Adrenal gland (tissue), 12 donors: ENCODE measurements around the gene RFXAP. TPM values are rescaled to one million over a fixed set of nuclear protein-coding genes. Genes with fewer than 3 reads are reported as not detected.

ENCODE experiments used
- DNase-seq, 7 donors: peaks; one replicate each; pipeline ENCODE4 v3.0.0-alpha.2; 2019 to 2020
- H3K27ac ChIP-seq, 5 donors: fragments of 200-600 bp; sonication (generic) in 4 of 5; 1 replicate in 3 of 5; 2 replicates in 2 of 5; pipeline versions ENCODE4 v1.5.1 to v1.8.0; 2016 to 2020; ENCODE audit warnings: mild to moderate bottlenecking in 1 of 5
- H3K27me3 ChIP-seq: fragments of 200-600 bp; 2 replicates; pipeline ENCODE4 v1.8.0; 2021
- H3K36me3 ChIP-seq, 2 donors: fragments of 200-600 bp; replicated peaks in 1 of 2; 1 replicate in 1 of 2; 2 replicates in 1 of 2; pipeline versions ENCODE4 v1.5.1 to v1.8.0; 2018 to 2022
- H3K4me1 ChIP-seq, 2 donors: fragments of 200-600 bp; replicated peaks in 1 of 2; 1 replicate in 1 of 2; 2 replicates in 1 of 2; pipeline versions ENCODE4 v1.5.1 to v1.8.0; 2018 to 2021
- H3K4me3 ChIP-seq, 4 donors: fragments of 200-600 bp; sonication (generic) in 3 of 4; one replicate each; pipeline ENCODE4 v1.5.1; 2016 to 2018
- H3K9me3 ChIP-seq, 3 donors: fragments of 200-600 bp; sonication (generic) in 1 of 3; replicated peaks in 1 of 3; 1 replicate in 2 of 3; 2 replicates in 1 of 3; pipeline versions ENCODE4 v1.5.1 to v1.8.0; 2016 to 2021
- POLR2A ChIP-seq, 2 donors: fragments of 450-650 bp; IDR thresholded peaks; one replicate each; pipeline ENCODE4 v1.6.1; 2017; ENCODE audit warnings: antibody characterized with exemption in 2 of 2, mild to moderate bottlenecking in 2 of 2, moderate library complexity in 1 of 2
- WGBS, 4 donors: extraction: QIAGEN DNeasy Blood & Tissue Kit in 2 of 4; methylation state at CpG; one replicate each; pipeline versions ENCODE4 v1.1.5 to v1.1.7; 2013 to 2017; 5-methylcytosine and 5-hydroxymethylcytosine counted together
- intact Hi-C, 2 donors: fragments of 100-400 bp; cut with DNase I; formaldehyde crosslinking; loops; one replicate each; pipeline versions ENCODE4 v1.14.1 to v1.15.0; 2022 to 2023
- polyA plus RNA-seq, 3 donors: library from polyadenylated mRNA; stranded (reverse); fragments of 200-250 nt in 2 of 3; fragments of 350-450 nt in 1 of 3; fragmentation: Illumina TruSeq in 1 of 3; extraction: RNeasy Lipid Tissue Mini Kit (QIAGEN cat#74804) in 1 of 3; gene quantifications; one replicate each; pipeline ENCODE4 v1.2.3, GENCODE V29; 2013 to 2014
- total RNA-seq, 9 donors: library from RNA; depleted of rRNA in 4 of 9; stranded (reverse); fragments of >200 nt in 4 of 9; fragments of 120-200 nt in 1 of 9; fragmentation: NEBNext Ultra II Directional in 1 of 9; extraction: Animal tissue kit (Norgen Biotek cat#: 25700) in 1 of 9; gene quantifications; one replicate each; pipeline versions ENCODE4 v1.1.0 to v1.2.4, GENCODE V29; 2013 to 2023
- TF ChIP-seq, protein P1 (sequence below), 6 experiments: fragments of 450-650 bp in 4 of 6; fragments of 200-600 bp in 2 of 6; sonication (generic) in 1 of 6; IDR thresholded peaks; 1 replicate in 5 of 6; 2 replicates in 1 of 6; pipeline versions ENCODE4 v1.5.1 to v1.8.0; 2016 to 2021; ENCODE audit warnings: antibody characterized with exemption in 6 of 6, mild to moderate bottlenecking in 2 of 6, moderate library complexity in 1 of 6
- donor health status: healthy with polysubstance abuse.
- donor health status: Bipolar disorder and iron deficiency.
- donor health status: DM: yes; HTN: yes; CAD: no.
- donor health status: DM: no; HTN: no; CAD: no.
- donor health status: DM: no; HTN: no; CAD: no.
- donor health status: DM: yes; HTN: yes; CAD: no.

Gene RFXAP
- total and polyA plus RNA-seq, 12 donors = 1.1 to 4.9 (median 2.1) TPM

DNA sequence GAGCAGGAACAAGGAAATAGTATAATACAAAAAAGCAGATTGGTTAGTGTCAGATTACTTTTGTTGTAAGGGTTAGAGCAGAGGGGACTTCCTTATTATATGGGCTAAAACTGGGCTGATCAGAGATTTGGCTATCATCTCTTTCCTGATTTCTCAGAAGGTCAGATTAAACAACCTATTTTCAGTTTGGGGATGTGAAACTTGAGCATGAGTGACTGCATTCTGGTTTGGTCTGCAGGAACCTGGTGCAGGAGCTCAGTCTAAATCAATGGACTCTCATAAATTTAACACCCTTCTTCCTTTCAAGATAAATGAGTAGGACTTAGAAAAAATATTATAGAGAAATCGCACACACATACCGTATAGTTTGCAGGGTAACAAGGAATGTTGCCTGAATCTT is 12.9 kb upstream of the RFXAP start:
- TF ChIP-seq POLR2A (IDR thresholded peaks at IDR 0.05) = no peak
- TF ChIP-seq, protein P1, sequence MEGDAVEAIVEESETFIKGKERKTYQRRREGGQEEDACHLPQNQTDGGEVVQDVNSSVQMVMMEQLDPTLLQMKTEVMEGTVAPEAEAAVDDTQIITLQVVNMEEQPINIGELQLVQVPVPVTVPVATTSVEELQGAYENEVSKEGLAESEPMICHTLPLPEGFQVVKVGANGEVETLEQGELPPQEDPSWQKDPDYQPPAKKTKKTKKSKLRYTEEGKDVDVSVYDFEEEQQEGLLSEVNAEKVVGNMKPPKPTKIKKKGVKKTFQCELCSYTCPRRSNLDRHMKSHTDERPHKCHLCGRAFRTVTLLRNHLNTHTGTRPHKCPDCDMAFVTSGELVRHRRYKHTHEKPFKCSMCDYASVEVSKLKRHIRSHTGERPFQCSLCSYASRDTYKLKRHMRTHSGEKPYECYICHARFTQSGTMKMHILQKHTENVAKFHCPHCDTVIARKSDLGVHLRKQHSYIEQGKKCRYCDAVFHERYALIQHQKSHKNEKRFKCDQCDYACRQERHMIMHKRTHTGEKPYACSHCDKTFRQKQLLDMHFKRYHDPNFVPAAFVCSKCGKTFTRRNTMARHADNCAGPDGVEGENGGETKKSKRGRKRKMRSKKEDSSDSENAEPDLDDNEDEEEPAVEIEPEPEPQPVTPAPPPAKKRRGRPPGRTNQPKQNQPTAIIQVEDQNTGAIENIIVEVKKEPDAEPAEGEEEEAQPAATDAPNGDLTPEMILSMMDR (IDR thresholded peaks at IDR 0.05) = no peak
- H3K27ac ChIP-seq = no peak overlapping the region
- intact Hi-C loops = no loop called here
- H3K36me3 ChIP-seq = no peaks in the 10 kb centered on the region
- no peaks in the 10 kb centered on the region for H3K9me3 ChIP-seq
- no peak for DNase-seq
- 89 to 90% (median 89%) methylated on average over 2 of the region's 2 CpGs for WGBS, 4 donors
- no peak overlapping the region for H3K4me3 ChIP-seq
- no peaks in the 10 kb centered on the region for H3K27me3 ChIP-seq
- no peaks in the 10 kb centered on the region for H3K4me1 ChIP-seq

DNA sequence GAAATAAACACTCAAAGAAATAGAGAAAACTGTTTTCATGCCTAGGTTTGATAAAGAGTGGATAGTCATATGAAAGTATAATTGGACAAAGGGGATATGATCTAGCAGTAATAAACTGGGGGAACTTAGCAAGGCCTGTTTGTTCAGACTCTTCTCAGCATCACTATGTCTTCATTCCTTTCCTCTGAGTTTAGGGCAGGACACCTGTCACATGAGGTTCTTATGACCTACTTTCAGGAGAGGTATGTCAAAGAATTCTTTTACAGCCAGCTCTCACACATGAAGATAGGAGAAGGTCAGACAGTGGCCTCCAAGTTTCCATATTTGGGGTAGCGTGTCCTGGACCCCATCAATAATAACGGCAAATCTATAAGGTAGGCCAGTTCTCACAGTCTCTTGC is 11.4 kb upstream of the RFXAP start:
- DNase-seq = no peak
- TF ChIP-seq, protein P1 (IDR thresholded peaks at IDR 0.05) = no peak
- TF ChIP-seq POLR2A (IDR thresholded peaks at IDR 0.05) = no peak
- Histone ChIP-seq H3K36me3 (no peaks in the 10 kb centered on the region), H3K4me3 (no peak overlapping the region), H3K9me3 (no peaks in the 10 kb centered on the region), H3K27ac (no peak overlapping the region), H3K27me3 (no peaks in the 10 kb centered on the region), H3K4me1 (no peaks in the 10 kb centered on the region)
- intact Hi-C loops = no loop called here
- WGBS, 4 donors = 84 to 100% (median 91%) methylated on average over 2 of the region's 2 CpGs

DNA sequence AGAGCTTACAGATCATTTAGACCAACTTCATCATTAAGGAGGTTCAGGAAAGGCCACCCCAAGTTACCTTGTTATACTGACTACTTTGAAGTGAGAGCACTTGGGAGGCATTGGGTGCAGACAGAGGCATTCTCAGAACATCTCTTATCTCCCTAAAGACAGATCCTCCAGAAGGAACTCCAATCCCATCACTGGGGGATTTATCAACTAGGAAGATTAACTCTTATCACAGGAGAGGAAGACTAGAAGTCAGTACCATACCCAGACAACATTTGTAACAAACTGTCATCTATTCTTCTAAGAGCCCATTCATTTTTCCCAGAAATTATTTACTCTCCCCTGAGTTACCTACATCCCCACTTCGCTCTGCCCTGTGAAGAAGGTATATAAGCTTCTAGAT is 5.8 kb upstream of the RFXAP start:
- intact Hi-C loops = no loop called here
- no peaks in the 10 kb centered on the region for H3K9me3 ChIP-seq
- no peaks in the 10 kb centered on the region for H3K36me3 ChIP-seq
- no peak for TF ChIP-seq POLR2A (IDR thresholded peaks at IDR 0.05)
- TF ChIP-seq, protein P1 (IDR thresholded peaks at IDR 0.05) = no peak
- no peaks in the 10 kb centered on the region for H3K4me1 ChIP-seq
- no peaks in the 10 kb centered on the region for H3K27me3 ChIP-seq
- H3K4me3 ChIP-seq = no peak overlapping the region
- H3K27ac ChIP-seq = no peak overlapping the region
- WGBS, 4 donors = 69 to 90% (median 87%) methylated on average over 1 of the region's 1 CpG
- DNase-seq = no peak

DNA sequence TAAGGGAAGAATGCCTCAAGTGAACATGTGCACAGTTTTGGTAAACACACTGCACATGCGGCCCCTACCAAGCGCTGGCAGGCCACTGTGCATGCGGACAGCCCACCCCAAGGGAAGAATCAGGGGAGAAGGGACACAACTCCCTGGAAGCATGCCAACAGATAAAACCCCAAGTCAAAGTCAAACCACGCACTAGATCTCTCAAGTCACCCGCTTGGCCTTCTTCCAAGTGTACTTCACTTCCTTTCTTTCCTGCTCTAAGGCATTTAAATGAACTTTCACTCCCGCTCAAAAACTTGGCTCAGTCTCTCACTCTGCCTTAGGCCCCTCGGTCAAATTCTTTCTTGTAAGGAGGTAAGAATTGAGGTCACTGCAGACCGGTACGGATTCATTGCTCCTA is 4.6 kb upstream of the RFXAP start:
- Histone ChIP-seq H3K4me3 (no peak overlapping the region), H3K27me3 (no peaks in the 10 kb centered on the region), H3K4me1 (no peaks in the 10 kb centered on the region), H3K9me3 (no peaks in the 10 kb centered on the region), H3K36me3 (no peaks in the 10 kb centered on the region), H3K27ac (no peak overlapping the region)
- no peak for TF ChIP-seq POLR2A (IDR thresholded peaks at IDR 0.05)
- TF ChIP-seq, protein P1 (IDR thresholded peaks at IDR 0.05) = no peak
- DNase-seq = peak in 1 of 7 donors; percentile 13
- intact Hi-C loops = no loop called here
- WGBS, 4 donors = 44 to 53% (median 48%) methylated on average over 9 of the region's 9 CpGs
